Neural progenitor cell (in vitro differentiated cells): Measurements from ENCODE around the gene TMEM126A.

Experiments
- CTCF ChIP-seq: fragments of 200-600 bp; sonication (generic); IDR thresholded peaks from 2 replicates; pipeline ENCODE4 v1.5.1; 2017; ENCODE audit warnings: antibody characterized with exemption, mild to moderate bottlenecking
- EZH2 ChIP-seq: fragments of 200-600 bp; sonication (generic); IDR thresholded peaks from 2 replicates; pipeline ENCODE4 v1.6.1; 2017; ENCODE audit warnings: antibody characterized with exemption, mild to moderate bottlenecking, moderate library complexity
- EZH2phosphoT487 ChIP-seq: fragments of 200-600 bp; sonication (generic); IDR thresholded peaks from 2 replicates; pipeline ENCODE4 v1.6.1; 2017; ENCODE audit warnings: antibody characterized with exemption

- TF ChIP-seq CTCF (peak; percentile 57), EZH2phosphoT487 (no peak), EZH2 (no peak)
These were observed 16.2 kb downstream of the TMEM126A start for GRCh38 chr11:85663753-85664614.
